H9 (cell line): ENCODE measurements around the gene ARHGAP12. TPM values are rescaled to one million over a fixed set of nuclear protein-coding genes. Genes with fewer than 3 reads are reported as not detected.

Experiments
- DNase-seq: peaks from one replicate; pipeline ENCODE4 v3.0.0-alpha.2; 2017
- H2AFZ ChIP-seq: one replicate; pipeline ENCODE4 v1.6.1; 2013; ENCODE audit warnings: mild to moderate bottlenecking, low read length, control low read depth, moderate library complexity
- H2AK5ac ChIP-seq: 2 replicates; pipeline ENCODE4 v1.6.1; 2013; ENCODE audit warnings: low read length, control low read depth, mixed read lengths; ENCODE audit not compliant: insufficient read length
- H2BK120ac ChIP-seq: one replicate; pipeline ENCODE4 v1.6.1; 2013; ENCODE audit warnings: low read depth, mild to moderate bottlenecking, low read length, control low read depth, inconsistent platforms; ENCODE audit not compliant: poor library complexity, severe bottlenecking
- H2BK12ac ChIP-seq: 2 replicates; pipeline ENCODE4 v1.6.1; 2013; ENCODE audit warnings: low read length, control low read depth, mixed read lengths, low read depth; ENCODE audit not compliant: insufficient read length
- H2BK15ac ChIP-seq: 2 replicates; pipeline ENCODE4 v1.6.1; 2013; ENCODE audit warnings: low read depth, low read length, control low read depth
- H2BK20ac ChIP-seq: one replicate; pipeline ENCODE4 v1.6.1; 2013; ENCODE audit warnings: low read depth, mild to moderate bottlenecking, low read length, control low read depth, inconsistent platforms; ENCODE audit not compliant: poor library complexity, severe bottlenecking
- H2BK5ac ChIP-seq: 2 replicates; pipeline ENCODE4 v1.6.1; 2013; ENCODE audit warnings: low read length, control low read depth, mixed read lengths; ENCODE audit not compliant: insufficient read length
- H3K14ac ChIP-seq: 2 replicates; pipeline ENCODE4 v1.6.1; 2013; ENCODE audit warnings: low read length, control low read depth; ENCODE audit not compliant: insufficient read depth
- H3K18ac ChIP-seq: 2 replicates; pipeline ENCODE4 v1.6.1; 2013; ENCODE audit warnings: low read depth, mild to moderate bottlenecking, mixed read lengths, low read length, control low read depth; ENCODE audit not compliant: insufficient read length
- H3K23ac ChIP-seq: 2 replicates; pipeline ENCODE4 v1.6.1; 2013; ENCODE audit warnings: low read length, control low read depth, mixed read lengths, low read depth; ENCODE audit not compliant: insufficient read length
- H3K23me2 ChIP-seq: 2 replicates; pipeline ENCODE4 v1.6.1; 2013; ENCODE audit warnings: low read depth, mild to moderate bottlenecking, mixed read lengths, low read length, control low read depth; ENCODE audit not compliant: insufficient read length, poor library complexity, severe bottlenecking
- H3K27ac ChIP-seq: 2 replicates; pipeline ENCODE4 v1.5.1; 2013; ENCODE audit warnings: low read length, control low read depth, mixed read lengths, low read depth; ENCODE audit not compliant: insufficient read length
- H3K27me3 ChIP-seq: 2 replicates; pipeline ENCODE4 v1.6.1; 2013; ENCODE audit warnings: low read length, control low read depth, inconsistent platforms; ENCODE audit not compliant: insufficient read depth
- H3K4ac ChIP-seq: 2 replicates; pipeline ENCODE4 v1.6.1; 2013; ENCODE audit warnings: low read depth, mild to moderate bottlenecking, control low read depth, inconsistent platforms, low read length, moderate library complexity
- H3K4me1 ChIP-seq: 2 replicates; pipeline ENCODE4 v1.6.1; 2013; ENCODE audit warnings: low read length, control low read depth, inconsistent platforms; ENCODE audit not compliant: insufficient read depth
- H3K4me2 ChIP-seq: 2 replicates; pipeline ENCODE4 v1.6.1; 2013; ENCODE audit warnings: low read length, control low read depth, mixed read lengths; ENCODE audit not compliant: insufficient read length, insufficient read depth
- H3K56ac ChIP-seq: 2 replicates; pipeline ENCODE4 v1.6.1; 2013; ENCODE audit warnings: low read depth, mild to moderate bottlenecking, mixed read lengths, low read length, control low read depth; ENCODE audit not compliant: insufficient read length
- H3K79me1 ChIP-seq: 2 replicates; pipeline ENCODE4 v1.6.1; 2013; ENCODE audit warnings: low read depth, mild to moderate bottlenecking, moderate library complexity, low read length, control low read depth, inconsistent platforms; ENCODE audit not compliant: insufficient read depth, poor library complexity, severe bottlenecking
- H3K79me2 ChIP-seq: 2 replicates; pipeline ENCODE4 v1.6.1; 2013; ENCODE audit warnings: low read length, control low read depth, inconsistent platforms; ENCODE audit not compliant: insufficient read depth
- H3K9ac ChIP-seq: 2 replicates; pipeline ENCODE4 v1.6.1; 2013; ENCODE audit warnings: low read length, control low read depth, mixed read lengths; ENCODE audit not compliant: insufficient read length; ENCODE audit errors: extremely low read depth
- H3K9me3 ChIP-seq: one replicate; pipeline ENCODE4 v1.6.1; 2013; ENCODE audit warnings: low read depth, low read length, inconsistent platforms; ENCODE audit not compliant: control insufficient read depth
- H3T11ph ChIP-seq: one replicate; pipeline ENCODE4 v1.6.1; 2013; ENCODE audit warnings: mild to moderate bottlenecking, low read length, control low read depth, inconsistent platforms
- H4K20me1 ChIP-seq: one replicate; pipeline ENCODE4 v1.6.1; 2013; ENCODE audit not compliant: control insufficient read depth, insufficient read length, insufficient read depth
- H4K5ac ChIP-seq: 2 replicates; pipeline ENCODE4 v1.6.1; 2013; ENCODE audit warnings: low read depth, mild to moderate bottlenecking, mixed read lengths, low read length, control low read depth; ENCODE audit not compliant: insufficient read length
- H4K8ac ChIP-seq: replicated peaks from 2 replicates; pipeline ENCODE4 v1.6.1; 2013; ENCODE audit warnings: low read length, control low read depth, mixed read lengths, low read depth; ENCODE audit not compliant: insufficient read length
- H4K91ac ChIP-seq: 2 replicates; pipeline ENCODE4 v1.6.1; 2013; ENCODE audit warnings: low read depth, mild to moderate bottlenecking, moderate library complexity, mixed read lengths, low read length, control low read depth; ENCODE audit not compliant: insufficient read length
- H3K27ac Mint-ChIP-seq, 3 experiments: 2 replicates in 2 of 3; 3 replicates in 1 of 3; pipeline ENCODE4 v1.8.0; 2020 to 2021; ENCODE audit warnings: mixed read lengths in 3 of 3, mild to moderate bottlenecking in 1 of 3, moderate library complexity in 1 of 3
- H3K27me3 Mint-ChIP-seq: 2 replicates; pipeline ENCODE4 v1.8.0; 2021; ENCODE audit warnings: low read depth, mild to moderate bottlenecking, moderate library complexity, mixed read lengths
- H3K36me3 Mint-ChIP-seq, 3 experiments: 2 replicates in 2 of 3; 3 replicates in 1 of 3; pipeline ENCODE4 v1.8.0; 2020 to 2021; ENCODE audit warnings: low read depth in 3 of 3, mixed read lengths in 3 of 3; ENCODE audit not compliant: insufficient read depth in 1 of 3
- H3K4me1 Mint-ChIP-seq, 2 experiments: 2 replicates each; pipeline ENCODE4 v1.8.0; 2020; ENCODE audit warnings: mixed read lengths in 2 of 2
- H3K4me3 Mint-ChIP-seq, 2 experiments: 2 replicates in 1 of 2; 3 replicates in 1 of 2; pipeline ENCODE4 v1.8.0; 2020 to 2021; ENCODE audit warnings: mild to moderate bottlenecking in 2 of 2, mixed read lengths in 2 of 2, moderate library complexity in 1 of 2
- H3K9me3 Mint-ChIP-seq, 2 experiments: 2 replicates in 1 of 2; 3 replicates in 1 of 2; pipeline ENCODE4 v1.8.0; 2020; ENCODE audit warnings: mild to moderate bottlenecking in 2 of 2, mixed read lengths in 2 of 2, moderate library complexity in 1 of 2
- WGBS: extraction: QIAGEN DNeasy Blood & Tissue Kit; methylation state at CpG from one replicate; pipeline ENCODE4 v1.1.7; 2013; ENCODE audit warnings: missing lambda C conversion rate, low lambda C conversion rate, mixed read lengths; ENCODE audit not compliant: insufficient read length; ENCODE audit errors: extremely low coverage; 5-methylcytosine and 5-hydroxymethylcytosine counted together
- total RNA-seq: library from RNA; stranded (reverse); gene quantifications from 2 replicates; pipeline ENCODE4 v1.2.1, GENCODE V29; 2021
- TF ChIP-seq, protein P1 (sequence below): fragments of 200-600 bp; sonication (generic); conservative IDR thresholded peaks from 3 replicates; pipeline ENCODE4 v1.8.0; 2021; ENCODE audit warnings: antibody characterized with exemption, mild to moderate bottlenecking

ARHGAP12 gene
- total RNA-seq, 1 experiment from 2014 or later, result 34.3 TPM

DNA sequence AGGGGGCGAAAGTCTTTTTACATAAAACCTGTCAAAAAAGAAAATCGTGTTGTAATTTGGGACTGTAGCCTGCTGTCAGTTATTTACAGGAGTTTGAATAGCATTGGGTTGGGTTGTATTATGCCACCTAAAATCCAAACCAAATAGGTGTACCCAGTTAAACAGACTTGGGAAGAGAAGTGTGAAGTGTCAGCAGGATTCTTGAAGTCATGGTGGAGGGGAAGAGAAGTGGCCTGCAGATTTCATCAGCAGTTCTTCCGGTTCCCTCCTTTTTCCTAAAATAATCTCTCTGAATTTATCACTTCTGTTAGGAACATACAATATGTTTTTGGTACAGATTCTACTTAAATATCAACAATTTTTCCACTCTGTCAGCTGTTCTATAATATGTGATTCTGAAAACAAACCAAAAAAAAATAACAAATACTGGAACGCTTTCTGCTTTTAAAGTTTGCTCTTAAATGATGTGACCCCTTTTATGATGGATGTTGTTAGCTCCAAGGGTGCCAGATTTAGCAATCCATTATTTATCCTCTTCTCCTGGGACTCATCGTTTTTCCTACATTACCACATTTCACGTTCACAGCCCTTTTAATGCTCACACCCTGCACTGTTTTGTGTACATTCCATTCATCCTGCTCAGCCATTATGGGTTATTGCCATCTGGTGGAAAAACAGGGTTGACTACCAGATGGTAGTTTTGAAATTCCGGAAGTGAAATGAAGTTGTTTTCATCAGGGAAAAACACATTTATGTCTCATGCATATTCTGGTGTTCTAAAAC, 18.7 kb upstream of the ARHGAP12 start:
- Histone ChIP-seq H3K9ac (no peak overlapping the region), H3K56ac (no peak overlapping the region), H2BK5ac (no peak overlapping the region), H3K9me3 (no peaks in the 10 kb centered on the region), H2BK20ac (no peak overlapping the region), H3K79me2 (no peaks in the 10 kb centered on the region), H2BK12ac (no peak overlapping the region), H4K5ac (no peak overlapping the region), H3K14ac (no peak overlapping the region), H2AFZ (no peak overlapping the region), H3T11ph (no peak overlapping the region), H3K23ac (no peak overlapping the region), H3K4me1 (0 out of 2 replicates have a peak, but pooled peaks cover 4% of the 10 kb centered on the region), H3K4me2 (no peak overlapping the region), H3K4ac (no peak overlapping the region), H4K91ac (no peak overlapping the region), H4K8ac (no peak overlapping the region), H3K27me3 (no peaks in the 10 kb centered on the region), H3K79me1 (no peaks in the 10 kb centered on the region), H2BK120ac (no peak overlapping the region), H2BK15ac (no peak overlapping the region), H2AK5ac (no peak overlapping the region), H3K23me2 (no peaks in the 10 kb centered on the region), H3K18ac (no peak overlapping the region), H4K20me1 (no peaks in the 10 kb centered on the region), H3K27ac (no peak overlapping the region)
- peaks cover 8 to 10% of the 10 kb centered on the region in 2 experiments for H3K4me1 Mint-ChIP-seq
- no peak overlapping the region for H3K4me3 Mint-ChIP-seq
- H3K27me3 Mint-ChIP-seq, result no peaks in the 10 kb centered on the region
- H3K27ac Mint-ChIP-seq, result no peak overlapping the region; a peak in 1 of 7 replicates
- TF ChIP-seq, protein P1, sequence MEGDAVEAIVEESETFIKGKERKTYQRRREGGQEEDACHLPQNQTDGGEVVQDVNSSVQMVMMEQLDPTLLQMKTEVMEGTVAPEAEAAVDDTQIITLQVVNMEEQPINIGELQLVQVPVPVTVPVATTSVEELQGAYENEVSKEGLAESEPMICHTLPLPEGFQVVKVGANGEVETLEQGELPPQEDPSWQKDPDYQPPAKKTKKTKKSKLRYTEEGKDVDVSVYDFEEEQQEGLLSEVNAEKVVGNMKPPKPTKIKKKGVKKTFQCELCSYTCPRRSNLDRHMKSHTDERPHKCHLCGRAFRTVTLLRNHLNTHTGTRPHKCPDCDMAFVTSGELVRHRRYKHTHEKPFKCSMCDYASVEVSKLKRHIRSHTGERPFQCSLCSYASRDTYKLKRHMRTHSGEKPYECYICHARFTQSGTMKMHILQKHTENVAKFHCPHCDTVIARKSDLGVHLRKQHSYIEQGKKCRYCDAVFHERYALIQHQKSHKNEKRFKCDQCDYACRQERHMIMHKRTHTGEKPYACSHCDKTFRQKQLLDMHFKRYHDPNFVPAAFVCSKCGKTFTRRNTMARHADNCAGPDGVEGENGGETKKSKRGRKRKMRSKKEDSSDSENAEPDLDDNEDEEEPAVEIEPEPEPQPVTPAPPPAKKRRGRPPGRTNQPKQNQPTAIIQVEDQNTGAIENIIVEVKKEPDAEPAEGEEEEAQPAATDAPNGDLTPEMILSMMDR, result no peak
- H3K36me3 Mint-ChIP-seq, result no peaks in the 10 kb centered on the region
- no peaks in the 10 kb centered on the region for H3K9me3 Mint-ChIP-seq
- no CpG with 5 or more reads among the region's 7 CpGs for WGBS
- no peak for DNase-seq
